CD14-positive monocyte (primary cell): ENCODE results near the gene SOBP. TPM values are rescaled to one million over a fixed set of nuclear protein-coding genes. Genes with fewer than 3 reads are reported as not detected.

Experiments
- DNase-seq, 3 donors: peaks; one replicate each; pipeline ENCODE4 v3.0.0-alpha.2; 2011 to 2022
- H2AFZ ChIP-seq: 2 replicates; pipeline ENCODE4 v1.6.0; 2012; ENCODE audit warnings: mild to moderate bottlenecking, low read depth, low read length, inconsistent platforms; ENCODE audit not compliant: insufficient read depth, poor library complexity, severe bottlenecking
- H3K27ac ChIP-seq, 2 donors: 1 replicate in 1 of 2; 2 replicates in 1 of 2; pipeline ENCODE4 v1.5.1; 2012 to 2013; ENCODE audit warnings: low read length in 2 of 2, control low read depth in 1 of 2, inconsistent platforms in 1 of 2, low read depth in 1 of 2, mild to moderate bottlenecking in 1 of 2
- H3K27me3 ChIP-seq, 2 donors: one replicate each; pipeline versions ENCODE4 v1.6.0 to v1.6.1; 2011 to 2013; ENCODE audit warnings: low read length in 2 of 2; ENCODE audit not compliant: control insufficient read depth in 2 of 2, insufficient read depth in 2 of 2
- H3K36me3 ChIP-seq, 2 donors: replicated peaks in 1 of 2; 1 replicate in 1 of 2; 2 replicates in 1 of 2; pipeline versions ENCODE4 v1.5.1 to v1.6.1; 2012 to 2013; ENCODE audit warnings: low read length in 2 of 2, control low read depth in 1 of 2, inconsistent platforms in 1 of 2, mild to moderate bottlenecking in 1 of 2; ENCODE audit not compliant: insufficient read depth in 2 of 2, control insufficient read depth in 1 of 2
- H3K4me1 ChIP-seq, 2 donors: 1 replicate in 1 of 2; 2 replicates in 1 of 2; pipeline versions ENCODE4 v1.5.1 to v1.6.1; 2012 to 2013; ENCODE audit warnings: low read length in 2 of 2, control low read depth in 1 of 2, inconsistent platforms in 1 of 2, mild to moderate bottlenecking in 1 of 2, moderate library complexity in 1 of 2; ENCODE audit not compliant: insufficient read depth in 2 of 2, control insufficient read depth in 1 of 2
- H3K4me2 ChIP-seq: replicated peaks from 2 replicates; pipeline ENCODE3; 2012; ENCODE audit warnings: low read length, moderate library complexity, mild to moderate bottlenecking; ENCODE audit not compliant: poor library complexity, severe bottlenecking; ENCODE audit errors: extremely low read depth
- H3K4me3 ChIP-seq, 3 experiments: fragments of 200-600 bp in 1 of 3; sonication (generic) in 1 of 3; replicated peaks in 1 of 3; 1 replicate in 2 of 3; 2 replicates in 1 of 3; pipeline ENCODE4 v1.5.1; 2011 to 2013; ENCODE audit warnings: low read length in 3 of 3, mild to moderate bottlenecking in 3 of 3, control low read depth in 2 of 3, low read depth in 2 of 3, inconsistent platforms in 1 of 3, moderate library complexity in 1 of 3
- H3K79me2 ChIP-seq: 2 replicates; pipeline ENCODE4 v1.6.0; 2012; ENCODE audit warnings: mild to moderate bottlenecking, control low read depth, inconsistent platforms, low read length, moderate library complexity; ENCODE audit not compliant: insufficient read depth
- H3K9ac ChIP-seq: 2 replicates; pipeline ENCODE4 v1.6.0; 2017; ENCODE audit warnings: low read length, mild to moderate bottlenecking; ENCODE audit not compliant: insufficient read depth, poor library complexity, severe bottlenecking
- H3K9me3 ChIP-seq, 2 donors: replicated peaks in 1 of 2; 1 replicate in 1 of 2; 2 replicates in 1 of 2; pipeline versions ENCODE4 v1.5.1 to v1.6.1; 2012 to 2013; ENCODE audit warnings: low read length in 2 of 2, control low read depth in 1 of 2; ENCODE audit not compliant: control insufficient read depth in 1 of 2, insufficient read depth in 1 of 2
- H4K20me1 ChIP-seq: 2 replicates; pipeline ENCODE4 v1.6.0; 2012; ENCODE audit warnings: mild to moderate bottlenecking, low read length, control low read depth, moderate library complexity; ENCODE audit not compliant: insufficient read depth
- H3K27ac Mint-ChIP-seq, 7 donors: one replicate each; pipeline ENCODE4 v1.8.0; 2020; ENCODE audit warnings: mild to moderate bottlenecking in 7 of 7, mixed read lengths in 7 of 7, moderate library complexity in 6 of 7, inconsistent platforms in 2 of 7
- H3K27me3 Mint-ChIP-seq, 3 donors: one replicate each; pipeline ENCODE4 v1.8.0; 2021 to 2022; ENCODE audit warnings: low read depth in 3 of 3, mild to moderate bottlenecking in 3 of 3, mixed read lengths in 3 of 3, moderate library complexity in 3 of 3, inconsistent platforms in 1 of 3
- H3K36me3 Mint-ChIP-seq, 2 donors: one replicate each; pipeline ENCODE4 v1.8.0; 2020; ENCODE audit warnings: mixed read lengths in 2 of 2, inconsistent platforms in 1 of 2, mild to moderate bottlenecking in 1 of 2
- H3K4me1 Mint-ChIP-seq: one replicate; pipeline ENCODE4 v1.8.0; 2020; ENCODE audit warnings: mild to moderate bottlenecking, mixed read lengths
- H3K4me3 Mint-ChIP-seq, 2 donors: one replicate each; pipeline ENCODE4 v1.8.0; 2020; ENCODE audit warnings: mild to moderate bottlenecking in 2 of 2, mixed read lengths in 2 of 2, moderate library complexity in 1 of 2
- H3K9me3 Mint-ChIP-seq, 7 donors: one replicate each; pipeline ENCODE4 v1.8.0; 2020 to 2022; ENCODE audit warnings: mixed read lengths in 7 of 7, mild to moderate bottlenecking in 6 of 7, moderate library complexity in 6 of 7, inconsistent platforms in 2 of 7
- CTCF ChIP-seq: fragments of 200-600 bp; IDR thresholded peaks from one replicate; pipeline ENCODE4 v1.8.0; 2022; ENCODE audit warnings: antibody characterized with exemption, mild to moderate bottlenecking
- WGBS: methylation state at CpG from one replicate; pipeline ENCODE4 v1.1.5; 2013; ENCODE audit warnings: missing lambda C conversion rate; ENCODE audit not compliant: insufficient coverage; 5-methylcytosine and 5-hydroxymethylcytosine counted together
- intact Hi-C, 2 donors: fragments of 100-400 bp; cut with micrococcal nuclease; formaldehyde crosslinking; loops; one replicate each; pipeline versions ENCODE4 v1.15.0 to v1.15.1; 2023
- polyA plus RNA-seq, 3 donors: library from polyadenylated mRNA; depleted of rRNA in 1 of 3; unstranded in 2 of 3; stranded (reverse) in 1 of 3; fragments of 300-500 nt in 2 of 3; fragments of >200 nt in 1 of 3; fragmentation: Illumina TruSeq in 2 of 3; gene quantifications; 1 replicate in 2 of 3; 2 replicates in 1 of 3; pipeline ENCODE4 v1.2.3, GENCODE V29; 2012 to 2021

SOBP gene
- polyA plus RNA-seq, 3 donors: not detected

- Histone ChIP-seq H4K20me1 (no peaks in the 10 kb centered on the region), H3K4me1 (peaks cover 10 to 16% of the 10 kb centered on the region in 2 donors), H3K36me3 (no peaks in the 10 kb centered on the region), H3K27ac (no peak overlapping the region), H3K27me3 (no peaks in the 10 kb centered on the region), H3K9me3 (no peaks in the 10 kb centered on the region), H3K79me2 (no peaks in the 10 kb centered on the region), H3K9ac (no peak overlapping the region), H3K4me2 (no peak overlapping the region), H3K4me3 (no peak overlapping the region), H2AFZ (no peak overlapping the region)
- Mint-ChIP-seq H3K9me3 (peaks cover 0 to 3% (median 0%) of the 10 kb centered on the region in 7 donors), H3K4me1 (peaks cover 29% of the 10 kb centered on the region), H3K36me3 (no peaks in the 10 kb centered on the region), H3K27me3 (peaks cover 0 to 10% (median 4%) of the 10 kb centered on the region in 3 donors), H3K27ac (no peak overlapping the region), H3K4me3 (no peak overlapping the region)
- intact Hi-C loops: no loop called here
- no peak for TF ChIP-seq CTCF
- DNase-seq: no peak
- WGBS: 95% methylated on average over 5 of the region's 9 CpGs
Observed at GRCh38 chr6:107647439-107647948, 157.6 kb downstream of the SOBP start.

- H3K36me3 ChIP-seq: no peaks in the 10 kb centered on the region
- intact Hi-C loops: no loop called here
- H3K4me1 Mint-ChIP-seq: peaks cover 37% of the 10 kb centered on the region
- peaks cover 0 to 8% (median 3%) of the 10 kb centered on the region in 3 donors for H3K27me3 Mint-ChIP-seq
- H3K4me1 ChIP-seq: peaks cover 19 to 26% of the 10 kb centered on the region in 2 donors
- H3K9ac ChIP-seq: no peak overlapping the region
- no peak for TF ChIP-seq CTCF
- no peaks in the 10 kb centered on the region for H4K20me1 ChIP-seq
- no peaks in the 10 kb centered on the region for H3K79me2 ChIP-seq
- H3K9me3 ChIP-seq: no peaks in the 10 kb centered on the region
- no peak overlapping the region for H3K4me2 ChIP-seq
- H3K4me3 ChIP-seq: no peak overlapping the region
- no peaks in the 10 kb centered on the region for H3K36me3 Mint-ChIP-seq
- no peak overlapping the region for H3K27ac ChIP-seq
- no peak overlapping the region for H2AFZ ChIP-seq
- no peaks in the 10 kb centered on the region for H3K27me3 ChIP-seq
- H3K4me3 Mint-ChIP-seq: no peak overlapping the region
- H3K9me3 Mint-ChIP-seq: peaks cover 0 to 3% (median 0%) of the 10 kb centered on the region in 7 donors
- no peak for DNase-seq
- no peak overlapping the region for H3K27ac Mint-ChIP-seq
- WGBS: no CpG with 5 or more reads among the region's 1 CpG
Observed at GRCh38 chr6:107648983-107649382, 159.1 kb downstream of the SOBP start.
